Mesenteric fat pad (tissue), 1 donor: ENCODE results near the gene PCDHGB5. TPM values are rescaled to one million over a fixed set of nuclear protein-coding genes. Genes with fewer than 3 reads are reported as not detected.
A peak's percentile ranks its signal among the peaks of the same experiment; 100 is the strongest.
"Not testable (repeated sequence)": the region's sequence is repeated elsewhere in the genome, so short reads cannot be mapped to it uniquely, and the experiment has no call there.

Experiments used
- DNase-seq: peaks from one replicate; pipeline ENCODE4 v3.0.0-alpha.2; 2020; ENCODE audit warnings: low spot score
- total RNA-seq: library from RNA; stranded (reverse); fragmentation: NEBNext Ultra II Directional; extraction: Animal tissue kit (Norgen Biotek cat#: 25700); gene quantifications from one replicate; pipeline ENCODE4 v1.2.1, GENCODE V29; 2021
- donor health status: DM: yes; HTN: yes; CAD: no.

Gene PCDHGB5
- total RNA-seq, 1 donor from 2014 or later, result 5.9 TPM

DNA sequence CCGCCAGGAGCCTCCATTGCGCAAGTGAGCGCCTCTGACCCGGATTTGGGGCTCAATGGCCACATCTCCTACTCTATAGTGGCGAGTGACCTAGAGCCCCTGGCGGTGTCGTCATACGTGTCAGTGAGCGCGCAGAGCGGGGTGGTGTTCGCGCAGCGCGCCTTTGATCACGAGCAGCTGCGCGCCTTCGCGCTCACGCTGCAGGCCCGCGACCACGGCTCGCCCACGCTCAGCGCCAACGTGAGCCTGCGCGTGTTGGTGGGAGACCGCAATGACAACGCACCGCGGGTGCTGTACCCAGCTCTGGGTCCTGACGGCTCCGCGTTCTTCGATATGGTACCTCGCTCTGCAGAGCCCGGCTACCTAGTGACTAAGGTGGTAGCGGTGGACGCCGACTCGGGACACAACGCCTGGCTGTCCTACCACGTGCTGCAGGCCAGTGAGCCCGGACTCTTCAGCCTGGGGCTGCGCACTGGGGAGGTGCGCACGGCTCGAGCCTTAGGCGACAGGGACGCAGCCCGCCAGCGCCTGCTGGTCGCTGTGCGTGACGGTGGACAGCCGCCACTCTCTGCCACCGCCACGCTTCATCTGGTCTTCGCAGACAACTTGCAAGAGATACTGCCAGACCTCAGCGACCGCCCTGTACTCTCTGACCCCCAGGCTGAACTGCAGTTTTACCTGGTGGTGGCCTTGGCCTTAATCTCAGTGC lies 12.0 kb downstream of the PCDHGB5 start:
- peak; percentile 72 for DNase-seq

DNA sequence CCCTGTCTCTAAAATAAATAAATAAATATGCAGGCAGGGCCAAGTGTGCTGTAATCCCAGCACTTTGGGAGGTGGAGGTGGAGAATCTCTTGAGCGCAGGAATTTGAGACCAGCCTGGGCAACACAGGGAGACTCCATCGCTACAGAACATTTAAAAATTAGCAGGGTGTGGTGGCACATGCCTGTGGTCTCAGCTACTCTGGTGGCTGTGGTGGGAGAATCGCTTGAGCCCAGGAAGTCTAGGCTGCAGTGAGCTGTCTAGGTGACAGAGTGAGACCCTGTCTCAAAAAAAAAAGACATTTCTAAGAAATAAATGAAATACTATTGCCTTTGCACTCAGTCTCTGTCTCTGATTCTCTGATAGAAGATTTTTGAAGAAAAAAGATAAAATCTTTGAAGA lies 13.8 kb downstream of the PCDHGB5 start:
- no peak for DNase-seq

DNA sequence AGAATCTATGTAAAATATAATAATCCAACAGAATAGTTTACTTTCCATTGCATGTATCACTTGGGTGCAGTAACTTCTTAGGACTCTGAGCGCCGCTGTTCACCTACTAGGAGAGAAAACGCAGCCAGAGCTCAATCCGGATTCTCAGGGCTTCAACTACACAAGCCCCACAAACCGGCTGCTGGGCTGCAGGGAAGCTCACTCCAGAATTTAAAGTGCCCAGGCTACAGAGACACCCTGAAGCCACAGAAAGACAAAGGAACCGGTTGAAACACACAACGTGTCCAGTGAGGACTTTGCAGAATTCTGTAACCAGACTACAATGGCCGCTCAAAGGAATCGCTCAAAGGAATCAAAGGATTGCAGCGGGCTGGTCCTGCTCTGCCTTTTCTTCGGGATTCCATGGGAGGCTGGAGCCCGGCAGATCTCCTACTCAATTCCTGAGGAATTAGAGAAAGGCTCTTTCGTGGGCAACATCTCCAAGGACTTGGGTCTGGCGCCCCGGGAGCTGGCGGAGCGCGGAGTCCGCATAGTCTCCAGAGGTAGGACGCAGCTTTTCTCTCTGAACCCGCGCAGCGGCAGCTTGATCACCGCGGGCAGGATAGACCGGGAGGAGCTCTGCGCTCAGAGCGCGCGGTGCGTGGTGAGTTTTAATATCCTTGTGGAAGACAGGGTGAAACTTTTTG lies 15.2 kb downstream of the PCDHGB5 start, which contains the start of gene PCDHGA10:
Gene PCDHGA10 (plus strand): TSS at position 134 of the 686 bp plus-strand sequence. CDS start 189 bp downstream, at position 323.
- DNase-seq, result no peak

DNA sequence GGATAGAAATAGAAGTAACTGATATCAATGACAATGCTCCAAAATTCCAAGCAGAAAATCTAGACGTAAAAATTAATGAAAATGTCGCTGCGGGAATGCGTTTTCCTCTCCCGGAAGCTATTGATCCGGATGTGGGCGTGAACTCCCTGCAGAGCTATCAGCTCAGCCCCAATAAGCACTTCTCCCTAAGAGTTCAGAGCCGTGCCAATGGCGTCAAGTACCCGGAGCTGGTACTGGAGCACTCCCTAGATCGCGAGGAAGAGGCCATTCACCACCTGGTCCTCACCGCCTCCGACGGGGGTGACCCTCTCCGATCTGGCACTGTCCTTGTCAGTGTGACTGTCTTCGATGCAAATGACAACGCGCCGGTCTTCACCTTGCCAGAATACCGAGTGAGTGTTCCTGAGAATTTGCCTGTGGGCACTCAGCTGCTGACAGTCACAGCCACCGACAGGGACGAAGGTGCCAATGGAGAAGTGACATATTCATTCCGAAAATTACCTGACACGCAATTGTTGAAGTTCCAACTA lies 15.9 kb downstream of the PCDHGB5 start:
- peak; percentile 87 for DNase-seq

DNA sequence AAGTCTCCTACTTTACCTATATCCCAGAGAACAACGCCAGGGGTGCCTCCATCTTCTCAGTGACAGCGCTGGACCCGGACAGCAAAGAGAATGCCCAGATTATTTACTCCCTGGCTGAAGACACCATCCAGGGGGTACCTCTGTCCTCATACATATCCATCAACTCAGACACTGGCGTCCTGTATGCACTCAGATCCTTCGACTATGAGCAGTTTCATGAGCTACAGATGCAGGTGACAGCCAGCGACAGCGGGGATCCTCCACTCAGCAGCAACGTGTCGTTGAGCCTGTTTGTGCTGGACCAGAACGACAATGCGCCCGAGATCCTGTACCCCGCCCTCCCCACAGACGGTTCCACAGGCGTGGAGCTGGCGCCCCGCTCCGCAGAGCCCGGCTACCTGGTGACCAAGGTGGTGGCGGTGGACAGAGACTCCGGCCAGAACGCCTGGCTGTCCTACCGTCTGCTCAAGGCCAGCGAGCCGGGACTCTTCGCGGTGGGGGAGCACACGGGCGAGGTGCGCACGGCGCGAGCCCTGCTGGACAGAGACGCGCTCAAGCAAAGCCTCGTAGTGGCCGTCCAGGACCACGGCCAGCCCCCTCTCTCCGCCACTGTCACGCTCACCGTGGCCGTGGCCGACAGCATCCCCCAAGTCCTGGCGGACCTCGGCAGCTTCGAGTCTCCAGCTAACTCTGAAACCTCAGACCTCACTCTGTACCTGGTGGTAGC lies 17.0 kb downstream of the PCDHGB5 start:
- DNase-seq, result peak; percentile 60

DNA sequence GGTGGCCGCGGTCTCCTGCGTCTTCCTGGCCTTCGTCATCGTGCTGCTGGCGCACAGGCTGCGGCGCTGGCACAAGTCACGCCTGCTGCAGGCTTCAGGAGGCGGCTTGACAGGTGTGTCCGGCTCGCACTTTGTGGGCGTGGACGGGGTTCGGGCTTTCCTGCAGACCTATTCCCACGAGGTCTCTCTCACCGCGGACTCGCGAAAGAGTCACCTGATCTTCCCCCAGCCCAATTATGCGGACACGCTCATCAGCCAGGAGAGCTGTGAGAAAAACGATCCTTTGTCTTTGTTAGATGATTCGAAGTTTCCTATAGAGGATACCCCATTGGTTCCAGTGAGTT lies 17.5 kb downstream of the PCDHGB5 start:
- not testable (repeated sequence) for DNase-seq

DNA sequence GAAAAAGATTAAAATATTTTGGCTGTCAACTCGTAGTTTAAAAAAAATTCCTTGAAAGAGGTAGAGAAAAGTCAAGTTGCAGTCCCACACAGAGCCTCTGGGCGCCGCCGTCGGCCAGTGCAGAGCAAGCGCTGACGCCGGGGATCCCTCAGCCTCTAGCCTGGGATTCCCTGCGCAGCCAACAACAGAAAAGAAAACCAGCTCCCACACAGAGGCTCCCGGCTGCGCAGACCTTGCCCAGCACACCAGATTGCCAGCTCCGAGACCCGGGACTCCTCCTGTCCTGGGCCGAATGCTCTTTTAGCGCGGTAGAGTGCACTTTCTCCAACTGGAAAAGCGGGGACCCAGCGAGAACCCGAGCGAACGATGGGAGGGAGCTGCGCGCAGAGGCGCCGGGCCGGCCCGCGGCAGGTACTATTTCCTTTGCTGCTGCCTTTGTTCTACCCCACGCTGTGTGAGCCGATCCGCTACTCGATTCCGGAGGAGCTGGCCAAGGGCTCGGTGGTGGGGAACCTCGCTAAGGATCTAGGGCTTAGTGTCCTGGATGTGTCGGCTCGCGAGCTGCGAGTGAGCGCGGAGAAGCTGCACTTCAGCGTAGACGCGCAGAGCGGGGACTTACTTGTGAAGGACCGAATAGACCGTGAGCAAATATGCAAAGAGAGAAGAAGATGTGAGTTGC lies 19.9 kb downstream of the PCDHGB5 start, which contains the start of gene PCDHGB7:
Gene PCDHGB7 (plus strand): TSS at position 184 of the 679 bp plus-strand sequence. CDS start 183 bp downstream, at position 367.
- DNase-seq, result peak; percentile 87

DNA sequence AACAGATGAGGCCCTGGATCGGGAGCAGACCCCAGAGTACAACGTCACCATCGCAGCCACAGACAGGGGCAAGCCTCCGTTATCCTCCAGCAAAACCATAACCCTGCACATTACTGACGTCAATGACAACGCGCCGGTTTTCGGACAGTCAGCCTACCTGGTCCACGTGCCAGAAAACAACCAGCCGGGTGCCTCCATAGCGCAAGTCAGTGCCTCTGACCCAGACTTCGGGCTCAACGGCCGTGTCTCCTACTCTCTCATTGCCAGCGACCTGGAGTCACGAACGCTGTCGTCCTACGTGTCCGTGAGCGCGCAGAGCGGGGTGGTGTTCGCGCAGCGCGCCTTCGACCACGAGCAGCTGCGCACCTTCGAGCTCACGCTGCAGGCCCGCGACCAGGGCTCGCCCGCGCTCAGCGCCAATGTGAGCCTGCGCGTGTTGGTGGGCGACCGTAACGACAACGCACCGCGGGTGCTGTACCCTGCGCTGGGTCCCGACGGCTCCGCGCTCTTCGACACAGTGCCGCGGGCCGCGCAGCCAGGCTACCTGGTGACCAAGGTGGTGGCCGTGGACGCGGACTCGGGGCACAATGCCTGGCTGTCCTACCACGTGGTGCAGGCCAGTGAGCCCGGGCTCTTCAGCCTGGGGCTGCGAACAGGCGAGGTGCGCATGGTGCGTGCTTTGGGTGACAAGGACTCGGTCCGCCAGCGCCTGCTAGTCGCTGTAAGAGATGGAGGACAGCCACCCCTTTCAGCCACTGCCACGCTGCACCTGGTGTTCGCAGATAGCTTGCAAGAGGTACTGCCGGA lies 21.5 kb downstream of the PCDHGB5 start:
- DNase-seq, result no peak

DNA sequence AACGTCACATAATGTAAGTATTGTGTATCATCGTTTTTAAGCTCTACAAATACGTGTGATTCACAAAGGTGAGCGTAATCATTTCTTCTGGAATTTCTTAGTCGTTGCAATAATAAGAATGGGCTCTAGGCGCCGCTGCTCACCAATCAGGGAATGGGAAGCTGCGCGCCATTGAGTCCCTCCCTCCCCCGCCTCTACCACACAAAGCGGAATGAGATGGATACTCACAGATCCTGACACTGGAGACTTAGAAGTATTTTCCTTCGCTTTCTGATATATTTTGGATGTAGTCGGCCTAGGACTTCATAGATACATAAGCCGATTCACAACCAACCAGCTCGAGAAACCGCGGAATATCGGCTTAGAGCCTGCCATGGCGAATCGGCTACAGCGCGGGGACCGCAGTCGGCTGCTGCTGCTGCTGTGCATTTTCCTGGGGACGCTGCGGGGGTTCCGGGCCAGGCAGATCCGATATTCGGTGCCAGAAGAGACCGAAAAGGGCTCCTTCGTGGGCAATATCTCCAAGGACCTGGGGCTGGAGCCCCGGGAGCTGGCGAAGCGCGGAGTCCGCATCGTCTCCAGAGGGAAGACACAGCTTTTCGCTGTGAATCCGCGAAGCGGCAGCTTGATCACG lies 23.2 kb downstream of the PCDHGB5 start, which contains the start of gene PCDHGA11:
Gene PCDHGA11 (plus strand): TSS at position 197 of the 634 bp plus-strand sequence. CDS start 177 bp downstream, at position 374.
- no peak for DNase-seq

DNA sequence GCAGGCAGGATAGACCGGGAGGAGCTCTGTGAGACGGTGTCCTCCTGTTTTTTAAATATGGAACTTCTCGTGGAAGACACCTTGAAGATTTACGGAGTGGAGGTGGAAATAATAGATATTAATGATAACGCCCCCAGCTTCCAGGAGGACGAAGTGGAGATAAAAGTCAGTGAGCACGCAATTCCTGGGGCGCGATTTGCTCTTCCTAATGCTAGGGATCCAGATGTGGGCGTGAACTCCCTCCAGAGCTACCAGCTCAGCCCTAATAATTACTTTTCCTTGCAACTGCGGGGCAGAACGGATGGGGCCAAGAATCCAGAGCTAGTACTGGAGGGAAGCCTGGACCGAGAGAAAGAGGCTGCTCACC lies 23.7 kb downstream of the PCDHGB5 start:
- no peak for DNase-seq

DNA sequence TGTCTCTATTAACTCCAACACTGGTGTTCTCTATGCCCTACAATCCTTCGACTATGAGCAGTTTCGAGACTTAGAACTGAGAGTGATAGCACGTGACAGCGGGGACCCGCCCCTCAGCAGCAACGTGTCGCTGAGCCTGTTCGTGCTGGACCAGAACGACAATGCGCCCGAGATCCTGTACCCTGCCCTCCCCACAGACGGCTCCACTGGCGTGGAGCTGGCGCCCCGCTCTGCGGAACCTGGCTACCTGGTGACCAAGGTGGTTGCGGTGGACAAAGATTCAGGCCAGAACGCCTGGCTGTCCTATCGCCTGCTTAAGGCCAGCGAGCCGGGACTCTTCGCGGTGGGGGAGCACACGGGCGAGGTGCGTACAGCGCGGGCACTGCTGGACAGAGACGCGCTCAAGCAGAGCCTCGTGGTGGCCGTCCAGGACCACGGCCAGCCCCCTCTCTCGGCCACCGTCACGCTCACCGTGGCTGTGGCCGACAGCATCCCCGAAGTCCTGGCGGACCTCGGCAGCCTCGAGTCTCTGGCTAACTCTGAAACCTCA lies 25.1 kb downstream of the PCDHGB5 start:
- no peak for DNase-seq

DNA sequence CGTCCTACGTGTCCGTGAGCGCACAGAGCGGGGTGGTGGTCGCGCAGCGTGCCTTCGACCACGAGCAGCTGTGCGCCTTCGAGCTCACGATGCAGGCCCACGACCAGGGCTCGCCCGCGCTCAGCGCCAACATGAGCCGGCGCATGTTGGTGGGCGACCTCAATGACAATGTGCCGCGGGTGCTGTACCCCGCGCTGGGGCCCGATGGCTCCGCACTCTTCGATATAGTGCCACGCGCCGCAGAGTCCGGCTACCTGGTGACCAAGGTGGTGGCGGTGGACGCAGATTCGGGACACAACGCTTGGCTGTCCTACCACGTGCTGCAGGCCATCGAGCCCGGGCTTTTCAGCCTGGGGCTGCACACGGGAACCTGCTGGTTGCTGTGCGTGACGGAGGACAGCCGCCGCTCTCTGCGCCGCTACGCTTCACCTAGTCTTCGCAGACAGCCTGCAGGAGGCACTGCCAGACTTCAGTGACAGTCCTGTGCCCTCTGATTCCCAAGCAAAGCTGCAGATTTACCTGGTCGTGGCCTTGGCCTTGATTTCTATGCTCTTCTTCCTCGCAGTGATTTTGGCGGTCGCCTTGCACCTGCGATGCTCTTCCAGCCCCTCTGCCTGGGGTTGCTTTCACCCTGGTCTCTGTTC lies 30.2 kb downstream of the PCDHGB5 start:
- no peak for DNase-seq

DNA sequence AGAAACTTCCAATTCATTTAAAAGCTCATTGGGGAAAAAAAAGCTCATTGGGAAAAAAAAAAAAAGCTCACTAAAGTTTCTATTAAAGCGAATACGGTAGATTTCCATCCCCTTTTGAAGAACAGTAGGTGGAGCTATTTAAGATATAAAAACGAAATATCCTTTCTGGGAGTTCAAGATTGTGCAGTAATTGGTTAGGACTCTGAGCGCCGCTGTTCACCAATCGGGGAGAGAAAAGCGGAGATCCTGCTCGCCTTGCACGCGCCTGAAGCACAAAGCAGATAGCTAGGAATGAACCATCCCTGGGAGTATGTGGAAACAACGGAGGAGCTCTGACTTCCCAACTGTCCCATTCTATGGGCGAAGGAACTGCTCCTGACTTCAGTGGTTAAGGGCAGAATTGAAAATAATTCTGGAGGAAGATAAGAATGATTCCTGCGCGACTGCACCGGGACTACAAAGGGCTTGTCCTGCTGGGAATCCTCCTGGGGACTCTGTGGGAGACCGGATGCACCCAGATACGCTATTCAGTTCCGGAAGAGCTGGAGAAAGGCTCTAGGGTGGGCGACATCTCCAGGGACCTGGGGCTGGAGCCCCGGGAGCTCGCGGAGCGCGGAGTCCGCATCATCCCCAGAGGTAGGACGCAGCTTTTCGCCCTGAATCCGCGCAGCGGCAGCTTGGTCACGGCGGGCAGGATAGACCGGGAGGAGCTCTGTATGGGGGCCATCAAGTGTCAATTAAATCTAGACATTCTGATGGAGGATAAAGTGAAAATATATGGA lies 32.8 kb downstream of the PCDHGB5 start, which contains the start of gene PCDHGA12:
Gene PCDHGA12 (plus strand): TSS at position 176 of the 782 bp plus-strand sequence. CDS start 253 bp downstream, at position 429.
- no peak for DNase-seq

DNA sequence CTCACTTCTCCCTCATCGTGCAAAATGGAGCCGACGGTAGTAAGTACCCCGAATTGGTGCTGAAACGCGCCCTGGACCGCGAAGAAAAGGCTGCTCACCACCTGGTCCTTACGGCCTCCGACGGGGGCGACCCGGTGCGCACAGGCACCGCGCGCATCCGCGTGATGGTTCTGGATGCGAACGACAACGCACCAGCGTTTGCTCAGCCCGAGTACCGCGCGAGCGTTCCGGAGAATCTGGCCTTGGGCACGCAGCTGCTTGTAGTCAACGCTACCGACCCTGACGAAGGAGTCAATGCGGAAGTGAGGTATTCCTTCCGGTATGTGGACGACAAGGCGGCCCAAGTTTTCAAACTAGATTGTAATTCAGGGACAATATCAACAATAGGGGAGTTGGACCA lies 33.5 kb downstream of the PCDHGB5 start:
- no peak for DNase-seq

DNA sequence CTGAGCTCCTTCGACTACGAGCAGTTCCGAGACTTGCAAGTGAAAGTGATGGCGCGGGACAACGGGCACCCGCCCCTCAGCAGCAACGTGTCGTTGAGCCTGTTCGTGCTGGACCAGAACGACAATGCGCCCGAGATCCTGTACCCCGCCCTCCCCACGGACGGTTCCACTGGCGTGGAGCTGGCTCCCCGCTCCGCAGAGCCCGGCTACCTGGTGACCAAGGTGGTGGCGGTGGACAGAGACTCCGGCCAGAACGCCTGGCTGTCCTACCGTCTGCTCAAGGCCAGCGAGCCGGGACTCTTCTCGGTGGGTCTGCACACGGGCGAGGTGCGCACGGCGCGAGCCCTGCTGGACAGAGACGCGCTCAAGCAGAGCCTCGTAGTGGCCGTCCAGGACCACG lies 34.6 kb downstream of the PCDHGB5 start:
- DNase-seq, result not testable (repeated sequence)

DNA sequence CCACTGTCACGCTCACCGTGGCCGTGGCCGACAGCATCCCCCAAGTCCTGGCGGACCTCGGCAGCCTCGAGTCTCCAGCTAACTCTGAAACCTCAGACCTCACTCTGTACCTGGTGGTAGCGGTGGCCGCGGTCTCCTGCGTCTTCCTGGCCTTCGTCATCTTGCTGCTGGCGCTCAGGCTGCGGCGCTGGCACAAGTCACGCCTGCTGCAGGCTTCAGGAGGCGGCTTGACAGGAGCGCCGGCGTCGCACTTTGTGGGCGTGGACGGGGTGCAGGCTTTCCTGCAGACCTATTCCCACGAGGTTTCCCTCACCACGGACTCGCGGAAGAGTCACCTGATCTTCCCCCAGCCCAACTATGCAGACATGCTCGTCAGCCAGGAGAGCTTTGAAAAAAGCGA lies 35.0 kb downstream of the PCDHGB5 start:
- DNase-seq, result not testable (repeated sequence)

DNA sequence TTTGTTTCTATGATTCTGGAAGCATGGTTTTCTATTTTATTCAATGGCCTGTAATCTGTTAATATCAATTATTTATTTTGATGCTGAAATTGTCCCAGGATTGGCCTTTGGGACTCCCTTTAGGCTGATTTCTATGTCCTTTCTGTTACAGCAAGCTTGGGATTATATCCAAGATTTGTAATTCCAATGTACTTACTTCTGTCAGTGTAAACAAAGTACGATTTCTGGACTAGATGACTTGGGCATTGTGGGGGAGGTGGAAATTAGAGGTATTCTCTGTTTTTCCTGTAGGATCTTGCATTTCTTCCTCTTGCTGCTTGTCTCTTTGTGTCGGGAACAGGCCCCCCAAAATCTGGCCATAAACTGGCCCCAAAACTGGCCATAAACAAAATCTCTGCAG lies 36.3 kb downstream of the PCDHGB5 start:
- DNase-seq, result no peak

DNA sequence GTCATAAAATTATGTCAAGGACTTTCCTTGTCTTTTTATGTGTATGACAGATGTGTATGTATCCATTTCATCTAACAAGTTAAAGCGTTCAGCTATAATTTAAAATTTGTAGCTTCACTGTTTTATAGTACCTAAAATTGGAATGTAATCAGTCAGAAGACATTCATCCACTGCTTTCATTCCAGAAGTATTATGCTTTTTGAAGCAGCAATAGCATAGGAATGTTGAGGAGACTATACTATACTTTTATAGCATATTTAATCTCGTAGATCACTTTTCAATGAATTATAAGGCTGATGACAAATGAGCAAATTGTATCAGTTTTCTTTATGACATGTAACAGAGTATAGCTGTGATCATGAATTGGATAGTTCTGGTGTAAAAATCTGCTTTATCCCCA lies 39.5 kb downstream of the PCDHGB5 start:
- DNase-seq, result no peak
